CD4-positive, alpha-beta T cell treated with Interleukin-17A for 1 hour (primary cell): Measurements from ENCODE around the gene AK9.
"Not testable (repeated sequence)": the region's sequence is repeated elsewhere in the genome, so short reads cannot be mapped to it uniquely, and the experiment has no call there.

Experiments used
- DNase-seq: peaks from one replicate; pipeline ENCODE4 v3.0.0-alpha.2; 2020

Gene AK9

GRCh38 chr6:109690737-109691621, at the start of gene AK9, which contains the start of gene FIG4:
Gene AK9, minus strand, starts transcription at chr6:109691202. Its CDS starts 15,457 bp downstream, at chr6:109675745.
Gene FIG4, plus strand, starts transcription at chr6:109691296. Its CDS starts 140 bp downstream, at chr6:109691436.
- peak; percentile 91 for DNase-seq

GRCh38 chr6:109740787-109741186, 49.8 kb upstream of the AK9 start:
- DNase-seq, result no peak

- no peak for DNase-seq
Measured at GRCh38 chr6:109739686-109740085, 48.7 kb upstream of the AK9 start.

- no peak for DNase-seq
Measured at GRCh38 chr6:109738667-109739066, 47.7 kb upstream of the AK9 start.

- no peak for DNase-seq
Measured at GRCh38 chr6:109738255-109738654, 47.3 kb upstream of the AK9 start.

GRCh38 chr6:109736273-109737025, 45.4 kb upstream of the AK9 start:
- DNase-seq, result no peak

- DNase-seq, result not testable (repeated sequence)
Measured at GRCh38 chr6:109725250-109725649, 34.2 kb upstream of the AK9 start.

GRCh38 chr6:109722564-109723254, 31.7 kb upstream of the AK9 start:
- no peak for DNase-seq

- DNase-seq, result no peak
Measured at GRCh38 chr6:109722011-109722410, 31.0 kb upstream of the AK9 start.

- no peak for DNase-seq
Measured at GRCh38 chr6:109720311-109720710, 29.3 kb upstream of the AK9 start.

GRCh38 chr6:109718991-109719390, 28.0 kb upstream of the AK9 start:
- no peak for DNase-seq

- no peak for DNase-seq
Measured at GRCh38 chr6:109717971-109718370, 27.0 kb upstream of the AK9 start.

GRCh38 chr6:109715616-109716015, 24.6 kb upstream of the AK9 start:
- DNase-seq, result no peak

GRCh38 chr6:109714611-109715010, 23.6 kb upstream of the AK9 start:
- no peak for DNase-seq

- no peak for DNase-seq
Measured at GRCh38 chr6:109714166-109714565, 23.2 kb upstream of the AK9 start.

- no peak for DNase-seq
Measured at GRCh38 chr6:109713097-109713496, 22.1 kb upstream of the AK9 start.

- DNase-seq, result not testable (repeated sequence)
Measured at GRCh38 chr6:109708099-109708498, 17.1 kb upstream of the AK9 start.

- DNase-seq, result no peak
Measured at GRCh38 chr6:109706513-109706912, 15.5 kb upstream of the AK9 start.

- DNase-seq, result peak; percentile 82
Measured at GRCh38 chr6:109705258-109705657, 14.3 kb upstream of the AK9 start.

- DNase-seq, result no peak
Measured at GRCh38 chr6:109702791-109703190, 11.8 kb upstream of the AK9 start.

- DNase-seq, result no peak
Measured at GRCh38 chr6:109701774-109702173, 10.8 kb upstream of the AK9 start.

- DNase-seq, result no peak
Measured at GRCh38 chr6:109701221-109701620, 10.2 kb upstream of the AK9 start.

- DNase-seq, result no peak
Measured at GRCh38 chr6:109696355-109696754, 5.4 kb upstream of the AK9 start.
